T-helper 9 cell (primary cell): ENCODE data around the gene CCDC137.
A peak's percentile ranks its signal among the peaks of the same experiment; 100 is the strongest.

Experiments
- DNase-seq: peaks from one replicate; pipeline ENCODE4 v3.0.0-alpha.2; 2020

CCDC137 gene

DNA sequence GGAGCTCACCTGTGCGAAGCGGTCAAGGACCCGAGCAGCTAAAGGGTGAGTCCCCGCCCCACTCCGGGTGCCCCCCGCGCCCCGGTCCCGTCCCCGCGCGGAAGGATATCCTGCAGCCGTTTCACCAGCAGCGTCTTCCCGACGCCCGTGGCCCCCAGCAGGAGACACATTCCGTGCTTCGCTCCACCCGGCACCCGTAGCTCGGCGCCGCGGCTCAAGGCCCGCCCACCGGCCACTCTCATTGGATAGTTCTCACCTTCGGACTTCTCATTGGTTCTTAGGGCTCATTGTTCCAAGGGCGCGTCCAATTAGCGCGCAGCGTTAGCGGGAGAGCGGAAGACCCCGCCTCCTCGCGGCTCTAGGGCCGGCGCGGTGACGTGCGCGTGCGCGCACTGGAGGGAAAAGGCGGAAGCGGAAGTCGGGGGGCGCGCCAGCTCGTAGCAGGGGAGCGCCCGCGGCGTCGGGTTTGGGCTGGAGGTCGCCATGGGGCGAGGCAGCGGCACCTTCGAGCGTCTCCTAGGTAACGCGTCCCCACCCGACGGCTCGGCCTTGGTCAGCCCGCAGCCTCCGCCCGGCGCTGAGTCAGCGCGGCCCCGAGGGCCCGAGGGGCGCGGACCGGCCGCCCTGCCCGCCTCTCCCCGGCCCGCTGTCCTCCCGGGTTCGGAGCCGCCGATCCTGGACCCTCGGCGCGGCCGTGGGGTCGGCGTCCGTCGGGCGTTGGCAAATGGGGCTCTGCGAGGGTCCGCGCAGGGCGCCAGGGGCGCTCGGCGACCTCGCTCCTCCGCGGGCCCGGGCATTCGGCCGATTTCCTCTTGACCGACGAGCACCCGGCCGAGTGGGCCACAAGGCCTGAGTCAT is 17.3 kb downstream of the CCDC137 start, which contains the start of the genes ARL16 and HGS:
ARL16 (minus strand) TSS at position 214 of the 858 bp plus-strand sequence; CDS start at position 170, 44 bp downstream.
HGS (plus strand) TSS at position 428 of the 858 bp plus-strand sequence; CDS start at position 484, 56 bp downstream.
- peak; percentile 94 for DNase-seq

DNA sequence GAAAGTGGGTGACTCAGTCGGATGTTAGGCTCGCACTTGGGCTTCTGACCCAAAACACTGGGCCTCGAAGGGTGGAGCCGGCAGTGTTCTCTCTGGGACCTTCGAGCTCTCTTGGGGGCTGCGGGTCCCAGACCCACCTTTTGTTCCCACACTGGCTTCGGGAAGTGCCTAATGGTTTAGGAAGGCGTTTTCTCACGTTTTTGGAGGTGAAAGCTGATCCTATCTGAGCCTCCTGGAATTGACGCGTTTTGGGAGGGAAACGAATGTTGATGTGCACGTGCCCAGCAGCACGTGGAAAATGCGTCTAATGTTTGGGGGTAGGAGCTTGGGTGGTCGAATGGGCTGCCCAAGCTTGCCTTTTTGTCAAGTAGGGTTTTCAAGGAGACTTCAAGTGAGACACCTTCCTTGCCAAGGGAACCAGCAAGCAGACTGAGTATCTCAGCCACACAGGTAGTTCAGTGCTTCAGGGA is 17.9 kb downstream of the CCDC137 start:
- DNase-seq = no peak

GRCh38 chr17:81685108-81685507 is 18.6 kb downstream of the CCDC137 start:
- DNase-seq = no peak

- no peak for DNase-seq
Measured at GRCh38 chr17:81686614-81687013, 20.1 kb downstream of the CCDC137 start.

- DNase-seq = no peak
Measured at GRCh38 chr17:81687770-81688541, 21.4 kb downstream of the CCDC137 start.

DNA sequence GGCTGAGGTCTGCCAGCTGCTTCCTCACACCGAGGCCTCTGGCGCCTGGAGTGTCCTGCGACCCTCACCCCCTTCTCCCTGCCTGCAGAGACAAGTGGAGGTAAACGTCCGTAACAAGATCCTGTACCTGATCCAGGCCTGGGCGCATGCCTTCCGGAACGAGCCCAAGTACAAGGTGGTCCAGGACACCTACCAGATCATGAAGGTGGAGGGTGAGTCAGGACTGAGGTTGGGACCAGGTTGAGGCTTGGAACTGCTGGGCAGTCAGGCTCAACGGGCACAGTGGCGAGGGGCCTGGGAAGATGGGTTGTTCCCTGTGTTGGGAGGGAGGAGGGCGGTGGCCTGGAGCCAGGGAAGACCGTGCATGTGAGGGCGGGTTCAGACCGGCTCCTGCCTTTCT is 22.1 kb downstream of the CCDC137 start:
- no peak for DNase-seq

DNA sequence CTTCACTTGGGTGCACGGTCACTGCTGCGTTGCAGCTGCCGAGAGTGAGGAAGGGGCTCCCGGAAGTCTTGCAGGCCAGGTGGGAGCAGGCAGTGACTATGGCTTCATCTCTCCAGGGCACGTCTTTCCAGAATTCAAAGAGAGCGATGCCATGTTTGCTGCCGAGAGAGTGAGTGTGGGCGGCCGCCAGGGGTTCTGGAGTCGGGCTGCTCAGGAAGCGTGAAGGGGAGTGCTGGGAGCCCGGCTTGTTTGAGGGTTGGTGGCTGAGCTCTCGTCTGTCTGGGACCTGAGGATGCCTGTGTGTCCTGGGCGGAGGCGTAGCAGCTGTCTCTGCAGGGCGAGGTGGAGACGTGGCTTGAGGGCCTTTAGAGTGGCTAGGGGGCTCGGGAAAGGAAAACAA is 23.5 kb downstream of the CCDC137 start:
- no peak for DNase-seq

DNA sequence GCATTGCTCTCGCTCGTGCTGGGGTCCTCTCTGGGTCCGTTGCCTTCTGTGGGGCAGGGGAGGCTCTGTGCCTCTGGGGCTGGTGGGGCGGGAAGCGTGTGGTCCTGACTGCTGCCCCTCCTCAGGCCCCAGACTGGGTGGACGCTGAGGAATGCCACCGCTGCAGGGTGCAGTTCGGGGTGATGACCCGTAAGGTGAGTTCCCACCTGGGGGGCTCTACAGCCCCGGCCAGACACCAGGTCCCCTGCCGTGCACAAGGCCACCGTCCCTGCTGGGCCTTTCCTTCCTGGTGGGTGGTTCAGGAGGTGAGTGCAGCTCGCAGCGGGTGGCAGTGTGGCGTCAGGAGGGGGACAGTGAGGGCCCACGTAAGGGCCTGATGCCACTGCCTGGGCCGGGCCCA is 24.0 kb downstream of the CCDC137 start:
- no peak for DNase-seq

DNA sequence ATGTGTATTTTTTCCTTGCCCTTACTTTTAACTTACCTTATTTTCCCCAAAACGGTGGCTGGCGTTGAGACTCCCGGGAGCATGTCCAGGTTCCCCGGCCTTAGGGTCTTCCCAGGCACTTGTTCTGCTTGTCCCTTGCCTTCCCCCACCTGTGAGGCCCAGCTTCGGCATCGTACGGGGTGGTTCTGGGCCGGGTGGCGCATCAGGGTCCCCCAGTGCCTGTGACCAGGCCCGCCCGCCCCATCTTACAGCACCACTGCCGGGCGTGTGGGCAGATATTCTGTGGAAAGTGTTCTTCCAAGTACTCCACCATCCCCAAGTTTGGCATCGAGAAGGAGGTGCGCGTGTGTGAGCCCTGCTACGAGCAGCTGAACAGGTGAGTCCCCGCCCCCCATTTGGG is 24.7 kb downstream of the CCDC137 start:
- no peak for DNase-seq

DNA sequence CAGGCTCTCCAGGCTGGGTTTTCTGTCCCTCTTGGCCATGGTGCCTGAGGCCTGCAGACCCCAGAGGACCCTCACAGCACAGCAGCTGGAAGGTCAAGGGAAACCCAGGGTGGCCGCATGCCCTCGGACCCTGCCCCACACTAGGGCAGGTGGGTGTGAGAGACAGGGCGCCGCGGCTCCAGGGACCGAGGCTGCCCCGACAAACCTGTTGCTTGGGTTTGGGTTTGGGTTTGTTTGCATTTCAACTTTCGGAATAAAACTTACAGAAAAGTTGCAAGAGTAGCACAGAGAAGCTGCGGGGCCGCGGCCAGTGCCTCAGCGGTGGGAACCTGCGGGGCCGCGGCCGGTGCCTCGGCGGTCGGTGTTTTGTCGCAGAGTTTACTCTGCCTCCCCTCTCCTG is 25.1 kb downstream of the CCDC137 start:
- no peak for DNase-seq

DNA sequence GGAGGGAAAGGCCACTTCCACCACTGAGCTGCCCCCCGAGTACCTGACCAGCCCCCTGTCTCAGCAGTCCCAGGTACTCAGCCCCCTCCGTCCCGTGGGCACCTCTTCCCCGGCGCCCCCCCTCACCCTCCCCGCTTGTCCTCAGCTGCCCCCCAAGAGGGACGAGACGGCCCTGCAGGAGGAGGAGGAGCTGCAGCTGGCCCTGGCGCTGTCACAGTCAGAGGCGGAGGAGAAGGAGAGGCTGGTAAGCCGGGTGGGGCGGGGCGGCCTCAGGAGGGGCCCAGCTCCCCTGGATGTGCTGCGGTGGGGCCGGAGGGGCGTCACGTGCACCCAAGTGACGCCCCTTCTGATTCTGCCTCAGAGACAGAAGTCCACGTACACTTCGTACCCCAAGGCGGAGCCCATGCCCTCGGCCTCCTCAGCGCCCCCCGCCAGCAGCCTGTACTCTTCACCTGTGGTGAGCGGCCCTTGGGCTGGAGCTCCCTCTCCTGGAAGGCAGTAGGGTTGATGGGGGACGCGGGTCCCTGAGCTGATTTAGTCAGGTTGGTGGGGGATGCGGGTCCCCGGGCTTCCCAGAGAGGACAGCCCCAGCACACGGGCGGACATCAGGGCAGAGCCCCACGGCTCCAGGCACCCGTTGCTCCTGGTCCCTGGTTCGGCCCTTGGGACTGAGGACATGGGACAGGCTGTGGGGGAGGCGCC is 27.1 kb downstream of the CCDC137 start:
- no peak for DNase-seq

DNA sequence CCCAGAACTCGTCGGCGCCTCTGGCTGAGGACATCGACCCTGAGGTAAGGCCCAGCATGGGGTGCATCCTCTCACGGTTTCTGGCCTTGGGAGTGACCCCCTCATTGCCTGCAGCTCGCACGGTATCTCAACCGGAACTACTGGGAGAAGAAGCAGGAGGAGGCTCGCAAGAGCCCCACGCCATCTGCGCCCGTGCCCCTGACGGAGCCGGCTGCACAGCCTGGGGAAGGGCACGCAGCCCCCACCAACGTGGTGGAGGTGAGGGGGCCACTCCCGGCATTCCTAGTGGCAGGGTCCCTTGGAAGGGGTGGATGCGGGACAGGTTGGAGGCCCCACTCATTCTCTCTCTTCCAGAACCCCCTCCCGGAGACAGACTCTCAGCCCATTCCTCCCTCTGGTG is 28.3 kb downstream of the CCDC137 start:
- DNase-seq = no peak

DNA sequence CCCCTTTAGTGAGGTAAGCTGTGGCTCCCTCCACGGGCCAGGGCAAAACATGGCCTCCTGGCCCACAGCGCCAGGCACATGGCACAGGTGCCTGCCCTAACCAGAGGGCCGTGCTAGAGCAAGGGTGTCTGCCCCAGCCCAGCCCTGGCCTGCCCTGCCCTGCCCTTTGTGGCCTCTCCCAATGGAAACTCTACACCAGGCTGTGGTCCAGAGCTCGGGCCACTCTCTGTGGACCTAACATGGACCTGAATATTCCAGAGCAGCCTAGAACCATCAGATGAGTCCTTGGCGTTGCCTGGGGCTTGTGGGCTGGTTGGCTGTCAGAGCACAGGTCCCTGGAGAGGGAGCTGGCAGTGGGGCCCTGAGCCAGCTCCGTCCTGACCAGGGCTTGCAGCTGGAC is 28.7 kb downstream of the CCDC137 start:
- DNase-seq = no peak

GRCh38 chr17:81695801-81696200 is 29.3 kb downstream of the CCDC137 start:
- DNase-seq = no peak

DNA sequence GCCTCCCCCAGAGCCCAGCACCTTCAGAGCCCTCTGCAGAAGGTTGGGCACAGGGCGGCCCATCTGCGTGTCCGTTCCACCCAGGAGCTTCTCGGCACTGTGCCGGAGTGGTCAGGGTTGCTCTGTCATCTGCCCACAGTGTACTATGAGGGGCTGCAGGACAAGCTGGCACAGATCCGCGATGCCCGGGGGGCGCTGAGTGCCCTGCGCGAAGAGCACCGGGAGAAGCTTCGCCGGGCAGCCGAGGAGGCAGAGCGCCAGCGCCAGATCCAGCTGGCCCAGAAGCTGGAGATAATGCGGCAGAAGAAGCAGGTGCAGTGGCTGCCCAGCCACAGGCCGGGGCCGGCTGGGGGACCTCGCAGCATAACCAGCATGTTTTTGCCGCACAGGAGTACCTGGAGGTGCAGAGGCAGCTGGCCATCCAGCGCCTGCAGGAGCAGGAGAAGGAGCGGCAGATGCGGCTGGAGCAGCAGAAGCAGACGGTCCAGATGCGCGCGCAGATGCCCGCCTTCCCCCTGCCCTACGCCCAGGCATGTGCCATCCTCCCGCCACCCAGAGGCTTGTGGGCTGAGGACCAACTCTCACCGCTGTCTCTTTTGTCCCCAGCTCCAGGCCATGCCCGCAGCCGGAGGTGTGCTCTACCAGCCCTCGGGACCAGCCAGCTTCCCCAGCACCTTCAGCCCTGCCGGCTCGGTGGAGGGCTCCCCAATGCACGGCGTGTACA is 29.8 kb downstream of the CCDC137 start:
- DNase-seq = no peak

GRCh38 chr17:81697261-81698044 is 30.9 kb downstream of the CCDC137 start:
- DNase-seq = no peak

DNA sequence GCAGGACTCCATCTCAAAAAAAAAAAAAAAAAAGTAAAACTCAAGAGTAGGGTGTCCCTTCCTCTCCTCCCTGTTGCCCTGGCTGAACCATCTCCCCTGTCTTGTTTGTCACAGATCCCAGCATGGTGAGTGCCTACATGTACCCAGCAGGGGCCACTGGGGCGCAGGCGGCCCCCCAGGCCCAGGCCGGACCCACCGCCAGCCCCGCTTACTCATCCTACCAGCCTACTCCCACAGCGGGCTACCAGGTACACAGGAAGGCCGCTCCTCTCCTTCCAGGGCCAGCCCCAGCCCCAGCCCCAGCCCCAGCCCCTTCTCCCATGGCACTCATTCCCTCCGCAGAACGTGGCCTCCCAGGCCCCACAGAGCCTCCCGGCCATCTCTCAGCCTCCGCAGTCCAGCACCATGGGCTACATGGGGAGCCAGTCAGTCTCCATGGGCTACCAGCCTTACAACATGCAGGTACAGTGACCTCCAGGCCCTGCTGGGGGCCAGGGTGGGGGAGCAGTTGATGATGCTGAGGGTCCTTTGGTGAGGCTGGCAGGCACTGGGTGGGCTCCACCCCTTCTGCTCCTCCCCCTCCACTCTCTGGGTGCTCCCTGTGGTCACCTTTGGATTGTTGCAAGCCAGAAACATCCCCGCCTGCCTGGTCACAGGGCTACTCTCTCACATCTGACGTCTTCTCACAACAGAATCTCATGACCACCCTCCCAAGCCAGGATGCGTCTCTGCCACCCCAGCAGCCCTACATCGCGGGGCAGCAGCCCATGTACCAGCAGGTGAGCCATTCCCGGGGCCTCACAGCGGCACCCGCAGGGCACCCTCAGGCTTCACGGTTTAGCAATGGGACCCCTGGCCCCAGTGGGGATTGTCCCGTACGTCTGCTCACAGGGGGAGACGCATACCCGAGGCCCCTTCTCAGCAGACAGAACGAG is 34.1 kb downstream of the CCDC137 start:
- DNase-seq = no peak

DNA sequence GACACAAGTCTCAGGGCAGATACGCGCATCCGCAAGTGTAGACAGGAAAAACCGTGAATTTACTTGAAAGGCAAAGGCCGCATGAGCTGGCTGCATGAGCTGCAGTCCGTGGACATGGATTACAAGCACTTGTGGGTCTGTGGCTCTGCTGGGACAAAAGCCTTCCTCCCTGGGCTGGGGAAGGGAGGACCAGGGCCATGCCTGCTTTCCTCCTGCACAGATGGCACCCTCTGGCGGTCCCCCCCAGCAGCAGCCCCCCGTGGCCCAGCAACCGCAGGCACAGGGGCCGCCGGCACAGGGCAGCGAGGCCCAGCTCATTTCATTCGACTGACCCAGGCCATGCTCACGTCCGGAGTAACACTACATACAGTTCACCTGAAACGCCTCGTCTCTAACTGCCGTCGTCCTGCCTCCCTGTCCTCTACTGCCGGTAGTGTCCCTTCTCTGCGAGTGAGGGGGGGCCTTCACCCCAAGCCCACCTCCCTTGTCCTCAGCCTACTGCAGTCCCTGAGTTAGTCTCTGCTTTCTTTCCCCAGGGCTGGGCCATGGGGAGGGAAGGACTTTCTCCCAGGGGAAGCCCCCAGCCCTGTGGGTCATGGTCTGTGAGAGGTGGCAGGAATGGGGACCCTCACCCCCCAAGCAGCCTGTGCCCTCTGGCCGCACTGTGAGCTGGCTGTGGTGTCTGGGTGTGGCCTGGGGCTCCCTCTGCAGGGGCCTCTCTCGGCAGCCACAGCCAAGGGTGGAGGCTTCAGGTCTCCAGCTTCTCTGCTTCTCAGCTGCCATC is 34.9 kb downstream of the CCDC137 start:
- no peak for DNase-seq

DNA sequence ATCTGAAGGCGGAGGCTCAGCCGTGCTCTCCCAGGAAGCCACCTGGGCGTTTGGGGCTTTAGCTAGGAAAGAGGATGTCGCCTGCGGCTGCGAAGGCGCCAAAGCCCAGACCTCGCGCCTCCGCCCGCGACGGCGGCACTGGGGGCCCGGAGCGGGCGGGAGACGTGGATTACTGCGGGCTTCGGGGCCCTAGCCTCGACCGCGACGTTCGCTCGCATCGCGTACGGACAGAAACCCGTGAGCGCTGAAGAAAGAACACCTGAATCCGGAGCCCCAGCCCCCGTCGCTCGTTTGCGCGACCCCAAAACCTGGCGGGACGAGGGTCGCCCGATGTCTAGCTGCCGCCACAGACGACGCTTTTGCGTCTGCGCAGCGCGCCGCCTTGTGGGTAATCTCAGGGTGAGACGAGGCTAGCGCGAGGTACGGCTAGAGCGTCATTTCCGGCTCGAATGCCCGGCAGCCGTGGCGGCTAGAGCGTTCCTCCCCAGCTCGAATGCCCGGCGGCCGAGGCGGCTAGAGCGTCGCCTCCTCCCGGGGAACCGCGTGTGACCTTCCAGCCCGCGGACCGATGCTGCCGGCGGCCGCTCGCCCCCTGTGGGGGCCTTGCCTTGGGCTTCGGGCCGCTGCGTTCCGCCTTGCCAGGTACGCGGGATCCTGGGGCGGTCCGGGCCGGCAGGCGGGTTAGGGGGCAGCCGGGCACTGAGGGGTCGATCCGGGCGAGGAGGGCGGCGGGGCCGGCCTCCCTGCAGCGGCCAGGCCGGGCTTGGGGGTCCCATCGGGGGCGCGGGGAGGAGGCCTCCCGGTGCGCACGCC is 36.6 kb downstream of the CCDC137 start, which contains the start of gene MRPL12:
MRPL12 (plus strand) TSS at position 434 of the 813 bp plus-strand sequence; CDS start at position 569, 135 bp downstream.
- peak; percentile 84 for DNase-seq
